IMR-90 (cell line): ENCODE results near the gene LCE1A. TPM values are rescaled to one million over a fixed set of nuclear protein-coding genes. Genes with fewer than 3 reads are reported as not detected.

Experiments used
- ATAC-seq: fragments of 200-7000 bp; cut with Tn5 transposase; 2 replicates; pipeline ENCODE4 v1.9.1; 2020; ENCODE audit warnings: low read depth, mild to moderate bottlenecking, moderate library complexity
- BruUV-seq: library from RNA; stranded (reverse); fragments of 400-500 nt; replicated peaks from 2 replicates; lab custom pipeline; 2021; lab: Mats Ljungman, UMichigan
- CTCF ChIA-PET: fragments of 300-600 bp; formaldehyde crosslinking; extraction: SDS; loops from one replicate; lab custom pipeline; 2021; ENCODE audit warnings: antibody characterized with exemption; lab: Yijun Ruan, JAX
- POLR2A ChIA-PET: fragments of 300-600 bp; sonication (Branson Sonifier 250); formaldehyde crosslinking; loops from one replicate; lab custom pipeline; 2022; ENCODE audit warnings: antibody characterized with exemption; ENCODE audit not compliant: unreplicated experiment; lab: Charles Lee
- DNase-seq: peaks from one replicate; pipeline ENCODE4 v3.0.0; 2013
- H2AFZ ChIP-seq: replicated peaks from 2 replicates; pipeline ENCODE3; 2013; ENCODE audit warnings: low read length, mild to moderate bottlenecking; ENCODE audit not compliant: poor library complexity
- H2AK5ac ChIP-seq: 2 replicates; pipeline ENCODE4 v1.6.1; 2013; ENCODE audit warnings: low read depth, low read length, inconsistent platforms
- H2AK9ac ChIP-seq: replicated peaks from 2 replicates; pipeline ENCODE3; 2013; ENCODE audit warnings: mild to moderate bottlenecking, low read depth, low read length, moderate library complexity; ENCODE audit not compliant: poor library complexity
- H2BK120ac ChIP-seq: 2 replicates; pipeline ENCODE4 v1.6.1; 2013; ENCODE audit warnings: low read depth, low read length, inconsistent platforms
- H2BK15ac ChIP-seq: 3 replicates; pipeline ENCODE4 v1.6.1; 2013; ENCODE audit warnings: low read depth, low read length, inconsistent platforms
- H2BK20ac ChIP-seq: 2 replicates; pipeline ENCODE4 v1.6.1; 2013; ENCODE audit warnings: low read depth, mild to moderate bottlenecking, inconsistent platforms, low read length, moderate library complexity
- H2BK5ac ChIP-seq: 2 replicates; pipeline ENCODE4 v1.6.1; 2013; ENCODE audit warnings: mild to moderate bottlenecking, low read depth, low read length, inconsistent platforms; ENCODE audit not compliant: poor library complexity, severe bottlenecking
- H3K14ac ChIP-seq: replicated peaks from 2 replicates; pipeline ENCODE4 v1.6.1; 2013; ENCODE audit warnings: low read depth, low read length, inconsistent platforms
- H3K18ac ChIP-seq: 2 replicates; pipeline ENCODE4 v1.6.1; 2013; ENCODE audit warnings: low read depth, low read length, control low read depth
- H3K23ac ChIP-seq: 2 replicates; pipeline ENCODE4 v1.6.1; 2013; ENCODE audit warnings: low read depth, low read length, inconsistent platforms
- H3K27ac ChIP-seq: 2 replicates; pipeline ENCODE4 v1.5.1; 2013; ENCODE audit warnings: mild to moderate bottlenecking, control low read depth, low read length; ENCODE audit not compliant: insufficient read depth
- H3K27me3 ChIP-seq: 2 replicates; pipeline ENCODE4 v1.6.1; 2013; ENCODE audit warnings: low read length; ENCODE audit not compliant: control insufficient read depth, insufficient read depth
- H3K36me3 ChIP-seq: 2 replicates; pipeline ENCODE4 v1.6.1; 2013; ENCODE audit warnings: low read length, mixed read lengths; ENCODE audit not compliant: control insufficient read depth, insufficient read depth
- H3K4ac ChIP-seq: 2 replicates; pipeline ENCODE4 v1.6.1; 2013; ENCODE audit warnings: low read depth, low read length, inconsistent platforms
- H3K4me1 ChIP-seq: 2 replicates; pipeline ENCODE4 v1.6.1; 2013; ENCODE audit warnings: low read length, mixed read lengths; ENCODE audit not compliant: control insufficient read depth, insufficient read depth
- H3K4me2 ChIP-seq: 2 replicates; pipeline ENCODE4 v1.6.1; 2013; ENCODE audit warnings: low read depth, mild to moderate bottlenecking, control low read depth, low read length, moderate library complexity
- H3K4me3 ChIP-seq: 2 replicates; pipeline ENCODE4 v1.5.1; 2013; ENCODE audit warnings: low read depth, mild to moderate bottlenecking, control low read depth, low read length, moderate library complexity; ENCODE audit not compliant: insufficient read depth
- H3K56ac ChIP-seq: 2 replicates; pipeline ENCODE4 v1.6.1; 2013; ENCODE audit warnings: low read length, inconsistent platforms; ENCODE audit not compliant: insufficient read depth; ENCODE audit errors: extremely low read depth
- H3K79me1 ChIP-seq, 2 experiments: 2 replicates each; pipeline ENCODE4 v1.6.1; 2013; ENCODE audit warnings: low read length in 2 of 2, inconsistent platforms in 1 of 2, low read depth in 1 of 2
- H3K9ac ChIP-seq: 2 replicates; pipeline ENCODE4 v1.6.1; 2013; ENCODE audit warnings: low read depth, low read length, control low read depth
- H3K9me1 ChIP-seq: 2 replicates; pipeline ENCODE4 v1.6.1; 2013; ENCODE audit warnings: low read length, inconsistent platforms; ENCODE audit not compliant: insufficient read depth
- H3K9me3 ChIP-seq: 2 replicates; pipeline ENCODE4 v1.6.1; 2013; ENCODE audit warnings: low read length; ENCODE audit not compliant: control insufficient read depth, insufficient read depth
- H4K20me1 ChIP-seq: 2 replicates; pipeline ENCODE4 v1.6.1; 2013; ENCODE audit warnings: low read length, inconsistent platforms; ENCODE audit not compliant: insufficient read depth
- H4K5ac ChIP-seq: 2 replicates; pipeline ENCODE4 v1.6.1; 2013; ENCODE audit warnings: mild to moderate bottlenecking, low read depth, low read length, control low read depth
- H4K8ac ChIP-seq, 2 experiments: 2 replicates each; pipeline ENCODE4 v1.6.1; 2013; ENCODE audit warnings: low read depth in 2 of 2, low read length in 2 of 2, control low read depth in 1 of 2, inconsistent platforms in 1 of 2
- H4K91ac ChIP-seq: 2 replicates; pipeline ENCODE4 v1.6.1; 2013; ENCODE audit warnings: low read depth, low read length, inconsistent platforms; ENCODE audit not compliant: insufficient read depth
- BHLHE40 ChIP-seq: fragments of 150-350 bp; IDR thresholded peaks from 2 replicates; pipeline ENCODE4 v1.6.1; 2016; ENCODE audit warnings: mild to moderate bottlenecking, low read depth, low read length
- RCOR1 ChIP-seq: IDR thresholded peaks from 2 replicates; pipeline ENCODE4 v1.6.1; 2012; ENCODE audit warnings: mild to moderate bottlenecking, low read length, improper control_type of control experiment; ENCODE audit not compliant: insufficient replicate concordance
- SMC3 ChIP-seq: fragments of 150-350 bp; IDR thresholded peaks from 2 replicates; pipeline ENCODE4 v1.6.1; 2016; ENCODE audit warnings: low read depth, mild to moderate bottlenecking, antibody characterized with exemption, low read length, moderate library complexity
- WGBS, 2 experiments: methylation state at CpG; one replicate each; pipeline versions ENCODE4 v1.1.5 to v1.1.7; 2013; ENCODE audit warnings: missing lambda C conversion rate in 2 of 2; ENCODE audit not compliant: insufficient read length in 1 of 2; ENCODE audit errors: extremely low coverage in 2 of 2; 5-methylcytosine and 5-hydroxymethylcytosine counted together
- dilution Hi-C: fragments of 300-500 bp; cut with HindIII; formaldehyde crosslinking; loops from one replicate; pipeline ENCODE4 v1.14.3; 2018; ENCODE audit warnings: low sequenced_read_pairs; ENCODE audit not compliant: unreplicated experiment
- in situ Hi-C: fragments of 300-500 bp; cut with MboI; formaldehyde crosslinking; loops from 3 replicates; pipeline ENCODE4 v1.14.3; 2019; ENCODE audit warnings: low sequenced_read_pairs, inconsistent platforms, mixed read lengths
- intact Hi-C: fragments of 100-400 bp; cut with micrococcal nuclease; formaldehyde crosslinking; loops from 2 replicates; pipeline ENCODE4 v1.10.0; 2022
- polyA plus RNA-seq, 3 experiments: library from polyadenylated mRNA; depleted of rRNA; stranded (reverse); fragments of >200 nt; gene quantifications; 2 replicates each; pipeline ENCODE4 v1.2.3, GENCODE V29; 2012; ENCODE audit warnings: low replicate concordance in 1 of 3
- total RNA-seq: library from RNA; depleted of rRNA; stranded (reverse); fragments of >200 nt; gene quantifications from 2 replicates; pipeline ENCODE4 v1.2.3, GENCODE V29; 2012
- TF ChIP-seq, protein P1 (sequence below): fragments of 150-350 bp; IDR thresholded peaks from 2 replicates; pipeline ENCODE4 v1.6.1; 2017; ENCODE audit warnings: mild to moderate bottlenecking, antibody characterized with exemption, low read length, low read depth

LCE1A gene
- total and polyA plus RNA-seq, 2 of the 4 experiments (the other 2 are of a cell fraction), result not detected

DNA sequence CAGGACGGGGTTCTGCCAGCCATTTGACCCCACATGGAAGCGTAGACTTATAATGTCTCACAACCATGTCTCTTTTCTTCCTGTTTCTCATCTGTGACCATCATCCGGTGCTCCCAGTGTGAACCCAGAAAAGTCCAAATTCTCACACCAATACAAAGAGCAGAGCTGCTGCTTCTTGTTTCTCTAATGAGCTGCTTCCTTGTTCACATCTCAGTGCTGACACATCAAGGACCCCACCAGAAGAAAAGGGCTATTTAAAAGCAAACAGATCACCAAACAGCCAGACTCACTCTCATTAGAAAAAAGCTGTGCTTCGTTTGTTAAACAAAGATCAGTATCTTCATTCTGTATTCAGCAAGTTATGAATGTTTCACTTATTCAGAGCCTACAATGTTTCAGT, 31.6 kb upstream of the LCE1A start:
- H3K27me3 ChIP-seq, result no peaks in the 10 kb centered on the region
- DNase-seq, result no peak
- H3K9ac ChIP-seq, result no peak overlapping the region
- H3K79me1 ChIP-seq, result no peaks in the 10 kb centered on the region
- no peaks in the 10 kb centered on the region for H4K20me1 ChIP-seq
- H3K18ac ChIP-seq, result no peak overlapping the region
- no peak overlapping the region for H2BK15ac ChIP-seq
- no peak overlapping the region for H4K8ac ChIP-seq
- no peaks in the 10 kb centered on the region; the same call in 1 of the 2 replicates for H3K9me3 ChIP-seq
- H2AK5ac ChIP-seq, result no peak overlapping the region
- H4K5ac ChIP-seq, result no peak overlapping the region
- in situ Hi-C loops (no loop called here), dilution Hi-C loops (no loop called here), intact Hi-C loops (no loop called here)
- H3K23ac ChIP-seq, result no peak overlapping the region
- no peak for TF ChIP-seq SMC3
- no peak for TF ChIP-seq BHLHE40
- TF ChIP-seq RCOR1, result no peak
- TF ChIP-seq, protein P1, sequence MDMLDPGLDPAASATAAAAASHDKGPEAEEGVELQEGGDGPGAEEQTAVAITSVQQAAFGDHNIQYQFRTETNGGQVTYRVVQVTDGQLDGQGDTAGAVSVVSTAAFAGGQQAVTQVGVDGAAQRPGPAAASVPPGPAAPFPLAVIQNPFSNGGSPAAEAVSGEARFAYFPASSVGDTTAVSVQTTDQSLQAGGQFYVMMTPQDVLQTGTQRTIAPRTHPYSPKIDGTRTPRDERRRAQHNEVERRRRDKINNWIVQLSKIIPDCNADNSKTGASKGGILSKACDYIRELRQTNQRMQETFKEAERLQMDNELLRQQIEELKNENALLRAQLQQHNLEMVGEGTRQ, result no peak
- H3K36me3 ChIP-seq, result no peaks in the 10 kb centered on the region
- BruUV-seq, result no TSS peak
- no peak overlapping the region for H2BK20ac ChIP-seq
- no peak overlapping the region for H2BK5ac ChIP-seq
- H3K4me1 ChIP-seq, result no peaks in the 10 kb centered on the region
- no peaks in the 10 kb centered on the region for H3K9me1 ChIP-seq
- H3K14ac ChIP-seq, result no peak overlapping the region
- ATAC-seq, result no peak
- no peak overlapping the region for H2AFZ ChIP-seq
- H3K4me2 ChIP-seq, result no peak overlapping the region
- ChIA-PET POLR2A (no interaction called here), CTCF (no interaction called here)
- no peak overlapping the region for H3K4me3 ChIP-seq
- no peak overlapping the region for H4K91ac ChIP-seq
- no peak overlapping the region for H3K27ac ChIP-seq
- H2AK9ac ChIP-seq, result no peak overlapping the region
- WGBS, 2 experiments, result 10% methylated on average over 2 of the region's 4 CpGs; no CpG with 5 or more reads in 1 of the 2 experiments
- H2BK120ac ChIP-seq, result no peak overlapping the region
- no peak overlapping the region for H3K56ac ChIP-seq
- no peak overlapping the region for H3K4ac ChIP-seq
